ENCODE data around the gene TNC. TPM values are rescaled to one million over a fixed set of nuclear protein-coding genes. Genes with fewer than 3 reads are reported as not detected.

The TNC gene
- polyA plus RNA-seq, 6 donors from 2014 or later = not detected

DNA sequence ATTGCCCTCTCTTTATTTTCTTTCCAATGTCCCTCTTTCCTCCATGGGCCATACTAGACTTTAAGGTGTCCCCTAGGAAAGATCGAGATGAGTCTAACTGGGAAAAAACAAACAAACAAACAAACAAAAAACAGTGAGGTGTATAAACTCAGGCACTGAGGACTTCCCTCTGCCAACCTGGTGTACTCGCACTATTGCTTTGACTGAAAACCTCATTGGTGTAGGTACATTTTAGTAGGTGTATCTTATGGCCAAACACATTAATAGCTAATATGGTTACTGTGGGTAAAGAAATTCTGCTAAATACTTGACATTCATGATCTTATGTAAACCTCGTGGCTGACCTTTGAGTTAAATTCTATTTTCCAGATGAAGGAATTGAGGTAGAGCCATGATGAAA, 74.3 kb downstream of the TNC start:
- peaks cover 3 to 7% (median 6%) of the 10 kb centered on the region in 3 donors for H3K4me1 Mint-ChIP-seq
- peaks cover 12 to 64% (median 59%) of the 10 kb centered on the region in 3 donors for H3K27me3 Mint-ChIP-seq
- no peaks in the 10 kb centered on the region for H3K36me3 Mint-ChIP-seq
- no peak for ATAC-seq (ENCODE audit: low read depth in 2 of 2)
- H3K9me3 Mint-ChIP-seq = no peaks in the 10 kb centered on the region
- DNase-seq = no peak
- no peak overlapping the region for H3K4me3 Mint-ChIP-seq
- H3K27ac Mint-ChIP-seq = no peak overlapping the region

DNA sequence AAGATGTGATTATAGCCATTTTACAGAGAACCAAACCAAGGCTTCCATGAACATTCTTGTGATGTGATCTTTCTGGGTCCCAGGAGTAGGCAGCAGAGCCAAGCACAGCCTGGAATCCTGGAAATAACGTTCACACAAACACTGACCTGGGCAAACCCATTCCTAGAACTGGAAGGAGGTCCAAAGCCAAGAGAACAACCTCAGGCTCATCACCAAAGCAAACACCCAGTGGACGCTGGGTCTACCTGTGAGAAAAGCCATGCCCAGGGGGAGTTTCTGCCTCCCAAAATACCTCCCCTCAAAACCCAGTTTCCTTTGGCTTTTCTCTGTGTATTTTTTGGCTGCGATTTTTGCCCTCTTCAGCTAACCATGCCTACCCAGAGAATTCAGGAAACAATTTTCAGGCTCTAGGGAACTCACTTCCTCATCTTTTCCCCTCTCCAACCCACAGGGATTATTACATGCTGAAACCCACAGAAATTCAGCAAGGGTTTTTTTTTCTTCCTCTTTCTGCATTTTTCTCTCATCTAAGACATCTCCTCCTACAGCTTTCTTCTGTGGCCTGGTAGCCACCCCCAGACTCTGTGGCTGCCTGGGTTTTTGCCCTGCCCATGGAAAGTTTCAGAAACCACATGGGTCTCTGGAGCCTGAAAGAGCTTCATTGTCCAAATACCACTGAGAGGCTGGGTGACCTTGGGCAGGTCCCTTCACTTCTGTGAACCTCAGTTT, 75.0 kb downstream of the TNC start:
- Mint-ChIP-seq H3K36me3 (no peaks in the 10 kb centered on the region), H3K4me1 (peaks cover 3 to 7% (median 6%) of the 10 kb centered on the region in 3 donors), H3K27ac (peak overlapping the region in 2 of 6 donors; percentile 42 to 47), H3K4me3 (no peak overlapping the region), H3K27me3 (peaks cover 14 to 61% (median 56%) of the 10 kb centered on the region in 3 donors), H3K9me3 (no peaks in the 10 kb centered on the region)
- no peak for DNase-seq
- ATAC-seq (ENCODE audit: low read depth in 2 of 2) = peak in 1 of 2 donors; percentile 30

DNA sequence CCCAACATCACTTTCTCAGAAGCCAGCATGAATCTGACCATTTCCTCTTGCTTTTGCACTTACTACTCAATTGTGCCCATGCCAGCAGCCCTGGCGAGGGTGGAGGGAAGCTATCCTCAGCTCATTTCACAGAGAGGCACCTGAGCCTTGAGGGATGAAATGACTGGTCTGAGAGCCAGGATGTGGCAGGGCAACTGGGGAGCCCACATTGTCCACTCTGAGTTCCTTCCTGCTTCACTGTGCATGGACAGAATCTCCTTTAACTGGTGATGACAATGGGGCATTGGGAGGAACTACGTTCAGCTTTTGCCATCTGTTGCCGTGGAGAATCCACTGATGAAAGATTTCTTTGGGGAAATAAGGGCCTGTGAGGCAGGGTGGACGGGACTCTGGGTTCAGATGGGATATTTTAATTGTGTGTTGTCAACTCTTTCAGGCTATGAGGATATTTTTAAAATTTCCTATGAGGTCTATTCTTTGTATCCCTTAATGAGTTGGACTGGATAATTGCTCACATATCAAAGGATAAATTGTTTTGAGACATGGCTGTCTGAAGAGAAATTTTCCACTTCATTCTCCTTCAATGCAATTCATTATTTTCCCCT, 78.3 kb downstream of the TNC start:
- no peak for DNase-seq
- H3K27me3 Mint-ChIP-seq = peaks cover 12 to 54% (median 45%) of the 10 kb centered on the region in 3 donors
- ATAC-seq (ENCODE audit: low read depth in 2 of 2) = no peak
- peaks cover 3 to 7% (median 6%) of the 10 kb centered on the region in 3 donors for H3K4me1 Mint-ChIP-seq
- no peak overlapping the region for H3K27ac Mint-ChIP-seq
- no peak overlapping the region for H3K4me3 Mint-ChIP-seq
- no peaks in the 10 kb centered on the region for H3K36me3 Mint-ChIP-seq
- H3K9me3 Mint-ChIP-seq = no peaks in the 10 kb centered on the region

DNA sequence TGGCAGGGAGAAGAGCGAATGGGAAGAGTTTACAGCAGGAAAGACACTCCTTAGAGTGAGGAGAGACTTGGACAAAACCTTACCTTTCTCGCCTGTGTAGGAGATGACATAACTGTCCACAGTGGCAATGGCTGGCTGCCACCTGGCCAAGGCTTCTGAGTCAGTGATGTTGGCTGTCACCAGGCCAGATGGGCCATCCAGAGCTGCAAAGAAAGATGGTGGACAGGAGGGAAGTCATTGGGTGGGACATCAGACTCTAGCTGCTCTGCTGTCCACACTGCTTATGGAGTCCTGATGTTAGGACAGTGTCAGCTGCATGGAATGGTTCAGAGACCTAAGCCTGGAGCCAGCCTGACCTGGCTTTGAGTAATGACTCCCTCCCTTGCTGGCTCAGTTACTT, 79.8 kb downstream of the TNC start:
- Mint-ChIP-seq H3K4me3 (no peak overlapping the region), H3K9me3 (no peaks in the 10 kb centered on the region), H3K4me1 (peaks cover 2 to 4% (median 3%) of the 10 kb centered on the region in 3 donors), H3K36me3 (no peaks in the 10 kb centered on the region), H3K27me3 (peaks cover 12 to 46% (median 41%) of the 10 kb centered on the region in 3 donors), H3K27ac (no peak overlapping the region)
- no peak for DNase-seq
- ATAC-seq (ENCODE audit: low read depth in 2 of 2) = no peak

DNA sequence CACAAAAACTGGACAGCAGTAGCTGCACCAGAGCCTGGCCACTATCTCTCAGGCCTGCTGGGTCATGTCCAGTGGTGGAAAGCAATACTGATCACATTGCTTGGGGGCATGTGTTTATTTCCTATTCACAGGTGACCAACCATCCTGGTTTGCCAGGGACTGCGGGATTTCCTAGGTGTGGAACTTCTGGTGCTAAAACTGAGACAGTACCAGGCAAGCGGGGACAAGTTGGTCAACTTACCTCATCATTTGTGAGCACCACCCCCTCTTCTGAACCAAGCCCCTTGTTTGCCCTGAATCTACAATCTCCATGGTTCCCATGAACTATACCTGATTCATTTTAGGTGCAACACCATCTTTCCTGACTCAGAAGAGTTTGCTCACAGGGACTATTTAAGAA, 81.3 kb downstream of the TNC start:
- Mint-ChIP-seq H3K9me3 (no peaks in the 10 kb centered on the region), H3K4me3 (no peak overlapping the region), H3K36me3 (no peaks in the 10 kb centered on the region), H3K4me1 (no peaks in the 10 kb centered on the region), H3K27ac (no peak overlapping the region), H3K27me3 (peaks cover 11 to 35% (median 35%) of the 10 kb centered on the region in 3 donors)
- ATAC-seq (ENCODE audit: low read depth in 2 of 2) (no peak), DNase-seq (no peak)

DNA sequence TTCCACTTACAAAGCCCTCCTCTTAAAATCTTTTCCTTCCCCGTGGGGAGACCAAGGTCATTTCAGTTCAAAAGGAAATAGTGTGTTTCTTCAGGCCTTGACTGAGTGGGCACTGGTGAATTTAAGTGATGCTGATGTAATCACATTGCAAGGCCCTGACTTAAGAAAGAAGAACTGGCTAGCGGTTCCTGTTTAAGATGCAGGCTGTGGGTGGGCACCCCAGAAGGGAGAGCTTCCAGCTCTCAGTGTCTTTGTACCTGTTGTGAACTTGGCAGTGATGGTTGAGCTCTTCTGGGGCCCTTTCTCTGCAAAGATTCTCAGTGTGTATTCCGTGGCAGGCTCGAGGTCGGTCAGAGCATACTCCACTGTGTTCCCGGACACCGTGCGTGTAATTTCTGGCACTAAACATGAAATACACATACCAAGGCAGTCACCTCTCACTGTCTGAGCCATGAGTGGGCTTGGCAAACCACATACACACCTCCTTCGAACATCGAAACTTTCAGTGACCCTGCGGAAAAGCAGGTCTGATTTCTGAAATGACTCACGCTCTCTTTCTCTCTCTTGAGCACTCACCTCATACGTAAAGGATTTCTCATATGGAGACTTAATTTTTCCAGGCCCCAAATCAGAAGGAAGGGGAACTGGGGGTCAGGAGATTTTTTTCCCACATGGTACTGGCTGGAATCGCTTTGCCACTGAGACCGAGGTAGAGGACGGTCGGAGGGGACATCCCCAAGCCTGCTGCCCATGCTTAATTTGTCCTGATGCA, 81.9 kb downstream of the TNC start:
- H3K4me1 Mint-ChIP-seq = no peaks in the 10 kb centered on the region
- peaks cover 15 to 35% (median 32%) of the 10 kb centered on the region in 3 donors for H3K27me3 Mint-ChIP-seq
- no peaks in the 10 kb centered on the region for H3K9me3 Mint-ChIP-seq
- ATAC-seq (ENCODE audit: low read depth in 2 of 2) (no peak), DNase-seq (no peak)
- no peak overlapping the region for H3K27ac Mint-ChIP-seq
- no peaks in the 10 kb centered on the region for H3K36me3 Mint-ChIP-seq
- no peak overlapping the region for H3K4me3 Mint-ChIP-seq

DNA sequence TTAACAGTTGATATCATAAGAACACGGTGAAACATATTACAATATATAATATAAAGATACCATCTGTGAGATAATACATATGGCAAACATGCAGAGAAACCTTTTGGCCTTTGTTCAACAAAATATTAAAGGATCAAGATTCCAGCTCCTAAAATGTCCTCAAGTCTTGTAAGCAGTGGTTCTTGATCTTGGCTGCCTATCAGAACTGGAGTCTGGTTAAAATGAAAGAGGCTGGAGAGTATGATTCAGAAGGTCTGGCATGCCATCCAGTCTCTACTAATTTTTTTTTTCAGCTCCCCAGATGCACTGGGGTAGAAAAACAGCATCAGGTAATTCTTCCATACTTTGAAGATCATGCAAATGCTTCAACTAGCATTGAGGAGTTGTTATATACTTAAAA, 83.2 kb downstream of the TNC start:
- H3K27me3 Mint-ChIP-seq = peaks cover 21 to 30% (median 27%) of the 10 kb centered on the region in 3 donors
- ATAC-seq (ENCODE audit: low read depth in 2 of 2) (no peak), DNase-seq (no peak)
- no peak overlapping the region for H3K4me3 Mint-ChIP-seq
- no peaks in the 10 kb centered on the region for H3K9me3 Mint-ChIP-seq
- H3K27ac Mint-ChIP-seq = no peak overlapping the region
- H3K36me3 Mint-ChIP-seq = no peaks in the 10 kb centered on the region
- no peaks in the 10 kb centered on the region for H3K4me1 Mint-ChIP-seq

DNA sequence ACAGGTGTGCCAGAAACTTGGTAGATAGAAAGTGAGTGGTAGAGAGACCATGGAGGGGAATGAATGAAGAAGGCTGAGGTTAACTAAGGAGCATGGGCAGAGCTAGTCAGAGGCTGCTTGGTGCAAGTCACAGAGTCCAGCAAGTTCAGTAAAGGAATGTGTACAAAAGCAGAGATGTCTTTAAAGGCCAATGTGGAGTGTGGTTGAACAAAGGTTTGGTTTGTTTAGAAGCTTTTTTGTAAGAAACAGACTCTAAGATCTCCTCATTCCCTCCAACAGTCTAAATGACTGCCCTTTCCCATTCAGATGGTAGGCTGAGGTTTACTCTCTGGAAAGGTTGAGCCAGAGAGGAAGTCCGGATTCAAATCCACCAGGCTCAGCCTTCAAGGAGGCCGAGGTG, 84.2 kb downstream of the TNC start:
- H3K4me1 Mint-ChIP-seq = no peaks in the 10 kb centered on the region
- ATAC-seq (ENCODE audit: low read depth in 2 of 2) = no peak
- H3K27me3 Mint-ChIP-seq = peaks cover 19 to 21% (median 20%) of the 10 kb centered on the region in 3 donors
- no peaks in the 10 kb centered on the region for H3K36me3 Mint-ChIP-seq
- H3K9me3 Mint-ChIP-seq = no peaks in the 10 kb centered on the region
- no peak overlapping the region for H3K27ac Mint-ChIP-seq
- no peak overlapping the region for H3K4me3 Mint-ChIP-seq
- DNase-seq = no peak

DNA sequence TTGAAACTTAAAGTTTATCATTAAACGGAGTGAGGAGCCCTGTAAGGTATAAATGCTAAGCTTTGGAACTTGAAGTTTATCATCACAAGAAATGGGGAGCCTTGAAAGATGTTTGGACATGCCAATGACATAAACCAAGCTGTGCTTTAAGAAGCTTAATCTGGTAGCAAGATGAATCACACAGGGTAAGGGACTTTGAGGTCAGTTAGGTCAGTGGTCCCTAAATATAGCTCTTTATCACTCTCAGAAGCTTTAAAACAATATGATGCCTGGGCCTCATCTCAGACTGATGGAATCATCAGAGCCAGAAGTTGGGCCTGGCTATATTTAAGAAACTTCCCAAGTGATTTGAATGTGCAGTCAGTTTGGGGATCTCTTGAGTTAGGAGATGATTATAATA, 85.7 kb downstream of the TNC start:
- Mint-ChIP-seq H3K27me3 (peaks cover 20 to 26% (median 20%) of the 10 kb centered on the region in 3 donors), H3K4me1 (no peaks in the 10 kb centered on the region), H3K27ac (no peak overlapping the region), H3K36me3 (no peaks in the 10 kb centered on the region), H3K9me3 (no peaks in the 10 kb centered on the region), H3K4me3 (no peak overlapping the region)
- ATAC-seq (ENCODE audit: low read depth in 2 of 2) (no peak), DNase-seq (no peak)

DNA sequence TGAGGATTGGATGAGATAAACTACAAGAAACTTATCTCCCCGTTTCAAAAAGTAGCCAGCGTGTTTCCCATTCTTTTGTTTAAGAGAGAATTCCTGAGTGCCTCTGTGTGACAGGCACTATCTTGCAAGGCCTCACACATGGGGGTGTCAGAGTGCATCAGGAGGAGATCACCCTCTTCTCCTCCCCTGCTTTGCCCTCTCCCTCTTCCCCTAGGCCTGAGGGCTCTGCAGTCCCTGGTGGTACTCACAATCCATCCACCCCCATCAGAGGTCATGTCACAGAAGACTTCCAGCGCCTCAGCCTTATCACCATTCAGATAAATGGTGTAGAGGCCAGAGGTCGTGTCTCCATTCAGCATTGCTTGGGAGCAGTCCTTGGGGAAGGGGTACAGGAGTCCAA, 88.0 kb downstream of the TNC start:
- H3K9me3 Mint-ChIP-seq = no peaks in the 10 kb centered on the region
- H3K4me3 Mint-ChIP-seq = no peak overlapping the region
- ATAC-seq (ENCODE audit: low read depth in 2 of 2) (no peak), DNase-seq (no peak)
- H3K36me3 Mint-ChIP-seq = no peaks in the 10 kb centered on the region
- H3K27me3 Mint-ChIP-seq = peaks cover 22 to 31% (median 26%) of the 10 kb centered on the region in 3 donors
- peak overlapping the region in 1 of 6 donors; percentile 72 for H3K27ac Mint-ChIP-seq
- H3K4me1 Mint-ChIP-seq = no peaks in the 10 kb centered on the region

DNA sequence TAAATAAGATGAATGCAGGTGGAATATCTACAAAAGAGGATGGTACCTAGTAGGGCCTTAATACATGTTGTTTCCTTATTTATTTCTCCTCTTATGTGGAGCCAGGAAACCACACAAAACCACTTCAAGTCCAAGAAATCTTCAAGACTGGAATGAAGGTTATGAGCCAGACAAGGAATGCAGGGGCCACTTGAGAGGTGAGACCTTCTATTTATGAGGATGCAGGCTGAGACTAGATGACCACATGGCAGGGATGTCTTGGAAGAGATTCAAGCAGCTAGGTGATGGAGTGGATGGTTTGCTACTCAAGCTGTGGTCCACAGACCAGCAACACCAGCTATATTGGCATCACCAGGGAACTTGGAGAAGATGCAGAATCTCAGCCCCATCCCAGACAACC, 92.2 kb downstream of the TNC start:
- DNase-seq (no peak), ATAC-seq (ENCODE audit: low read depth in 2 of 2) (no peak)
- H3K36me3 Mint-ChIP-seq = no peaks in the 10 kb centered on the region
- H3K27ac Mint-ChIP-seq = peak overlapping the region in 1 of 6 donors; percentile 57
- H3K9me3 Mint-ChIP-seq = no peaks in the 10 kb centered on the region
- H3K4me1 Mint-ChIP-seq = no peaks in the 10 kb centered on the region
- no peak overlapping the region for H3K4me3 Mint-ChIP-seq
- peaks cover 20 to 39% (median 28%) of the 10 kb centered on the region in 3 donors for H3K27me3 Mint-ChIP-seq

DNA sequence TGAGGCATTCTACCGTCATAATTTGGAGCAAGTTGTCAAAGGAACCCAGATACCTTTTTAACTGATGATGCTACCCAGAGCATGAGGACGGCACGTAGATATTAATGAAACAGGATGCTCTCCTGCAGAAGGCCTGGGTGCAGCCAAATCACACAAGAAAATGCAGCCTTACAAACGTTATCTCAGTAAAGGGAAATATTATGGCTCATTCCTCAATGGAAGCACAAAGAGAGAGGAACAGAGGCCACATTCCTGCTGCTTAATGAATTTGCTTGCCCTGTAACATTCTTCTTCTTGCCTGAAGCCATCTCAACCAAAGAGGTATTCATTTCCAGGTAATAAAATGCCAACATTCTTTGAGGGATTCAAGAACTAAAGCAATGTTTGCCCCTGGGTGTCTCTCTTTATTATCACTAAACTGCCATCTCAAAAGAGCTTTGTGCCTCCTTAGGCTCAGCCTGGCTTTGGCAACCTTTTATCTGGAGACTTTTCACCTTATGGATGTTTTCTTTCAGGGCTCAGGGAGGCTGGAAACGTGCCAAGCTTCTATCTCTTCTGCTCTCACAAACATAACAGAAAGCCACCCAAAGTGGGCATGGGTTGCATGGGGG, 92.9 kb downstream of the TNC start:
- Mint-ChIP-seq H3K4me3 (no peak overlapping the region), H3K36me3 (no peaks in the 10 kb centered on the region), H3K27me3 (peaks cover 16 to 32% (median 28%) of the 10 kb centered on the region in 3 donors), H3K4me1 (no peaks in the 10 kb centered on the region), H3K27ac (no peak overlapping the region), H3K9me3 (no peaks in the 10 kb centered on the region)
- no peak for DNase-seq
- no peak for ATAC-seq (ENCODE audit: low read depth in 2 of 2)

DNA sequence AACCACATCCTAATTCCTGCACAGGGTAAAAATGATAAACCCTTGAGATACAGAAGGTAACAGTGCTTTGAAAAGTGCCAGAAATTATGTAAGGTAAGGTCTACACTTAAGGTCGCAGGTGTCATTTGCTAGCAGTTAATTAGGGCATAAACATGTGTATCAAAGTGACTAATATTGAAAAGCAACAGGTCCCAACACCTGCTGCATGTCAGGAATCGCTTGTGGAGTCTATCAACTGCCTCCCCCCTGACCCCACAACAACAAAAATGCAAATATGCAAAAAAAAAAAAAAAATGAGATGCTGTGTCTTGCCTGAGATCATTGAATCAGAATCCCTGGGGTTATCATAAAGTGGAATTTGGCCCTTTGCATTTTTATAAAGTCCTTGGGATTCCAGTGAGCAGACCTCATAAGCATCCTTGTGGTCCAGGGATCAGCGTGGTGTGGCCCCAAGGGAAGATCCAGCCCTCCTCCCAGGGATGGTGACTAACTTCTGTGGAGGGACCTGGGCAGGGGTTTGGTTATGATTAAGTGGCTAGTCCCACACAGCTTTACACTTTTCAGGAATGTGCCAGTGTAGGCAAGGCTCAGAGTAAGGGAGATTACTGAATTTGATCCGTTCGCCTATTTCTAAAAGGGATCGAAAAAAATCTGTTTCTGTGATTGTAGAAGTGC, 95.1 kb downstream of the TNC start:
- no peak for DNase-seq
- Mint-ChIP-seq H3K9me3 (no peaks in the 10 kb centered on the region), H3K27ac (peak overlapping the region in 1 of 6 donors; percentile 16), H3K4me3 (no peak overlapping the region), H3K27me3 (peaks cover 16 to 32% (median 32%) of the 10 kb centered on the region in 3 donors), H3K4me1 (no peaks in the 10 kb centered on the region), H3K36me3 (no peaks in the 10 kb centered on the region)
- no peak for ATAC-seq (ENCODE audit: low read depth in 2 of 2)
